ENCODE measurements around the gene KCNG1.

GRCh38 chr20:51021067-51022025 lies 1.6 kb downstream of the KCNG1 start:
- TF ChIP-seq GATA3 (IDR thresholded peaks at IDR 0.05; ENCODE audit: low read depth, low read length) (no peak), GATA2 (IDR thresholded peaks at IDR 0.05; ENCODE audit: low read depth, low read length) (no peak)
